ENCODE results near the gene CTXND1.
"Not testable (repeated sequence)": the region's sequence is repeated elsewhere in the genome, so short reads cannot be mapped to it uniquely, and the experiment has no call there.

The CTXND1 gene

DNA sequence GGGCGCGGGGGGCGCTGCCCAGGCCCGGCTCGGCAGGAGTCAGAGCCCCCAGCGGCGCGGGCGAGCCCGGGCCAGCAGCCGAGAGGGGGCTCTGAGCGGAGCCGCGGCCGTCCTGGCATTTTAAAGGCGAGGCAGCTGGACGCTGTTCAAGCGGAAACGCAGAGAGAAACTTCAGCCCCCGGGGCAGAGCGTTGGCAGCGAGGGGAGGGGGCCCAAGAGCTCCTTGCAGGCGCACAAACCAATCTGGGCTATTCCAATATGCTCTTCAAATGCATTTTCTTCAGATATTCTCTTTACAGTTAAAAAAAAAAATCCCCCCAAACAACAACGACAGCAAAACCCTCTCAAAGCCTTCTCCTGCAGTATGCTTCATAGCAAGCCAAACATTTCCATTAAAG, at the start of gene CTXND1:
Gene CTXND1 (minus strand): TSS at position 93 of the 398 bp plus-strand sequence. CDS start 50,264 bp downstream, outside the sequence.
- no peak for DNase-seq

GRCh38 chr15:80301472-80301871, 49.5 kb upstream of the CTXND1 start:
- no peak for DNase-seq

DNA sequence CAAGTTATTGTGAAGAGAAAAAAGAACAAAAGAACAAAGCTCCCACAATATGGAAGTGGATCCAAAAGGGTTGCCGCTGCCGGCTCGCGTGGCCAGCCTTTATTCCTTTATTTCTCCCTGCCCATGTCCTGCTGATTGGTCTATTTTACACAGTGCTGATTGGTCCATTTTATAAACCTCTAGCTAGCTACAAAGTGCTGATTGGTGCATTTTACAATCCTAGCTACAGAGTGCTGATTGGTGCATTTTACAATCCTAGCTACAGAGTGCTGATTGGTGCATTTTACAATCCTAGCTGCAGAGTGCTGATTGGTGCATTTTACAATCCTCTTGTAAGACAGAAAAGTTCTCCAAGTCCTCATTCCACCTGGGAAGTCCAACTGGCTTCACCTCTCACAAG, 43.8 kb upstream of the CTXND1 start:
- not testable (repeated sequence) for DNase-seq

DNA sequence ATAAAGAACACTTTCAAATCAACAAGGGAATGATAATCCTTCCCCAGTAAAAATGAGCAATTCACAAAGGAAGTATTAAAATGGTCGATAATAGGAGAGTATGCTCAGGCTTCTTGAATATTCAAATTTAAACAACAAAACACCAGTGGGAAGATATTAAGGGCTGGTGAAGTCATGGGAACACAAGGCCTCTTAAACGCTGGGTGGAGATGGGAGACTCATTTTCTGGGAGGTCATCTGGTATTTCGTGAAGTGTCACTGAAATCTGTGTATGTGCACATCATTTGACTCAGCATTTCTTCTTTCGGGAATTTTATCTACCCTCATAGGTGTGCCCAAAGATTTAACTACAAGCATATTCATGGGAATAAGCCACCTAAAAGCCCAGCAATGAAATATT, 40.1 kb upstream of the CTXND1 start:
- DNase-seq: no peak

GRCh38 chr15:80290891-80291290, 38.9 kb upstream of the CTXND1 start:
- DNase-seq: not testable (repeated sequence)

- peak in 1 of 14 donors; percentile 31 for DNase-seq
These were observed 37.8 kb upstream of the CTXND1 start for GRCh38 chr15:80289528-80290495.

- no peak for DNase-seq
These were observed 36.1 kb upstream of the CTXND1 start for GRCh38 chr15:80288131-80288530.

- no peak for DNase-seq
These were observed 34.0 kb upstream of the CTXND1 start for GRCh38 chr15:80286055-80286454.

- no peak for DNase-seq
These were observed 33.4 kb upstream of the CTXND1 start for GRCh38 chr15:80285379-80285778.

DNA sequence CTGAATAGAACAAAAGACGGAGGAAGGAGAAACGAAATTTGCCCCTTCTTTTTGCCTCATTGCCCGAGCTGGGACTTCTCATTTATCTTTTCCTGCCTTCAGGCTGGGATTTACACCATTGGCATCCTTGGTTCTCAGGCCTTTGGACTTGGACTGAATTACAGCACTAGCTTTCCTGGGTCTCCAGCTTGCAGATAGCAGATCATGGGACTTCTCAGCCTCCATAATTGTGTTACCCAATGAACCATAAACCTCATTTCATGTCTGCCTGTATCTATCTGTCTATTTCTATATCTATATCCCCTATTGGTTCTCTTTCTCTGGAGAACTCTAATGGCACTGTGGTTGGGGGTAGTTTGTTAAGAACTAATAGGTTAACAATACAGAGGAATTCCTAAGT, 31.5 kb upstream of the CTXND1 start:
- no peak for DNase-seq

DNA sequence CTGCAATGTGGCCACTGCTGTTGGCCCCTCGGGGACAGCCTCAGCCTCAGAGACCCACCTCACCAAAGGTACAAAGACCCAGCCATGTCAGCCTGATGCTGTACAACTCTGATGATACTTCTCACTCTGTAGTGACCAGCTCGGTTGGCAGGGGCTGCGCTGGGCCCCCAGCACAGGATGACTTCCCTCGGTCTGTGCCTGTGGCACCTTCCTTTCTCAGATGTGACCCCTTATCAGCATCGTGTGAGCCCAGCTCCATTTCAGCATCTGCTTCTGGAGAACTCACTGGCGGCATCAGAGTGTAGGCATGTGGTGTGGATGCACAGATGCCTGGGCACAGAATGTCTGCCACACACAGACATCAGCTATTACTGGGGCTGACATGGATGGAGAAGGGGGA, 25.1 kb upstream of the CTXND1 start:
- DNase-seq: no peak

DNA sequence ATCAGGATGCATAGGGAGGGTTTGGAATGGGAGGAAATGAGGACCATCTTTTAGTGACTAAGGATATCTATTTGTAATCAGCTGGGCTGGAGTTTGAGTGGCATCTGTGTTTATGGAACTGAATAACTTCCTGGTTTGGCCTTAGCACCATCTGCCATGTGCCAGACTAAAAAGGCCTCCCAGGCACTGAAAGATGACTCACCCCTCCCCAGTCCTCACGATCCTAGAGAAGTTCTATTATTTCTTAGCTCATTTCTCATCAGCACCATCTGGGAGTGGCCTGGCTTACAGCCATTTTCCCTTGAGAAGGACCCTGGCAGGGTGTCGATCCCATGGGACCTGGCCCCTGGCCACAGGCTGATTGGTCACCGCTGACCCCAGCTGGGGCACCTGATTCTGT, 23.9 kb upstream of the CTXND1 start:
- no peak for DNase-seq

DNA sequence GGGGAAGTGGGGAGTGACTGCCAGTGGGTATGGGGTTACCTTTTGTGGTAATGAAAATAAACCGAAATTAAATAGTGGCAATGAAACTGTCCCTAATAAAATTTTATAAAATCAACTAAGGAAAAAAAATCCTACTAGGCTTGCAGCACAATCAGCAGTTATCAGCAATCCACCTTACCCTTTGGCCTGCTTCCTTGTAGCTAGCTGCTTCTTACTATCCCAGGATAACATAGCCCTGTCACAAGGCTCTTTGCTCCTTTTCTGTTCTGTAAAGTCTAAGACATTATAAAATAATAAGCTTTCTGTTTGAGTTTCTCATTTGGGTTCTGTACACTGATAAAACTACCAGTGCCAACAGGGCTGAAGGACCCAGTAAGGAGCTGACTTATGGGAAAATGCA, 23.0 kb upstream of the CTXND1 start:
- no peak for DNase-seq

- DNase-seq: no peak
These were observed 22.5 kb upstream of the CTXND1 start for GRCh38 chr15:80274554-80274953.

GRCh38 chr15:80272987-80273386, 21.0 kb upstream of the CTXND1 start:
- DNase-seq: no peak

- DNase-seq: no peak
These were observed 18.5 kb upstream of the CTXND1 start for GRCh38 chr15:80270472-80270871.

- no peak for DNase-seq
These were observed 16.1 kb upstream of the CTXND1 start for GRCh38 chr15:80268101-80268500.

- no peak for DNase-seq
These were observed 15.6 kb upstream of the CTXND1 start for GRCh38 chr15:80267658-80268057.

GRCh38 chr15:80266745-80267144, 14.7 kb upstream of the CTXND1 start:
- no peak for DNase-seq

DNA sequence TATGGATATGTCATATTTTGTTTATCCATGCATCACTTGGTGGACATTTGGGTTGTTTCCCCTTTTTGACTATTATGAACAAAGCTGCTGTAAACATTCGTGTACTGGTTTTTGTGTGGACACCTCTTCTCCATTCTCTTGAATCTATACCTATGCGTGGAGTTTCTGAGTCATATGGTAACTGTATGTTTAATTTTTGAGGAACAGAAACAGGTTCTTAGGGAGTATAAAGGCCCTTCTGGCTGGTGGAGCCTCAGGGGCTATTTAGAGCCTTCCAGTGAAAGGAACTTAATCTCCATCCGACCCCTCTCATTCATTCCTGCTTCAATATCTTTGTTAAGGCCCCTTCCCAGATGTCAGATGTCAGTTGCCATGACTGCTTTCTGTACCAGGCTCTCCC, 14.1 kb upstream of the CTXND1 start:
- no peak for DNase-seq

DNA sequence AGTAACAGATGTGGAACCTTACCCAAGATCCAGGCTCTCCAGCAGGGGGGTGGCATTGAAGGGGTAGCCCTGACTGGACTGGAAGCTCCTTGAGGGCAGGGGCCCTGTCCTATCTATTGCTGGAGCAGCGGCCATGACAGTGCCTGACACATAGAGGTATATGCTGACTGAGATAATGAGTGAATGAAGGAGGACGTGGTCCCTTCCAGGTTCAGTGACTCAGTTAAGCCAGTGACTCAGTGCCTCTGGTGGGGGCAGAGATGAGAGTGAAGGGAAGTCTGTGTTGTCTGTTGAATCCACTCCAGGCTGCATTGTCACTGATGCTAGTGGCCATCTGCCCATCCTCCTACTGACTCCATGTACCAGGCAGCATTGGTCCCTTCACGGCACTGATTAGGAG, 13.0 kb upstream of the CTXND1 start:
- DNase-seq: no peak

DNA sequence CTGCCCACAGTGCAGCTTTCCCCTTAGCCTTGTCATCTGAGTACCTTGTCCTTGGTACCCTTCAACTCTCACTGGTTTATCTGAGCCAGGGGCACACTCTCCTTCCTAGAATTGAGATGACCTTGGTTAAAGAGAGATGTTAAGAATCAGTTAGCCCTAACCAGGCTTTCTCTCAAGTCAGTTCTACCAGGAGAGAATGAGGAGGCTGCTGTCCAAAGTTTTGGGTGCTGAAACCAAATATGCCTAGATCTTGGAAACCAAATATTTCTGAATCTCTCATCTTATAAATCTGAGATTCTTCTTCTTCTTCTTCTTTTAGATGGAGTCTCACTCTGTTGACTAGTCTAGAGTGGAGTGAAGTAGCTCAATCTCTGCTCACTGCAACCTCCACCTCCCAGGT, 12.0 kb upstream of the CTXND1 start:
- no peak for DNase-seq

DNA sequence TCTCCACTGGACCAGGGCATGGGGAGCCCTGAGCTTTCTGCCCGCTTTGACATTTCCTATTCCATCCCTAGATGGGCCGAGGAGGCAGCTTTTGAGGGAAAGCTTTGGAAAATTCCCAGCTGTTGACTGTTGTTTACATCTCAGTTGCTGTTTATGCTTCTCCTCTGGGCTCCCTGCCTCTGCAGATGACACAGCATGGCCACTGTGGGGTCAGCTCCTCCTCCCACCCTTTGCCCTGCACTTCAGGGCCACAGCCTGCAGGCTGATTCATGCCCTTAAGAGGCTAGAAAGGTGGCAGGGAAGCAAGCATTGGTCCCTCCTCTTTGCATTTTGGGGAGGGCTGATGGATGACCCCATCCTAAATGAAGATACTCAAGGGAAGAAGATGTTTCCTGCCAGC, 8.5 kb upstream of the CTXND1 start:
- DNase-seq: no peak

DNA sequence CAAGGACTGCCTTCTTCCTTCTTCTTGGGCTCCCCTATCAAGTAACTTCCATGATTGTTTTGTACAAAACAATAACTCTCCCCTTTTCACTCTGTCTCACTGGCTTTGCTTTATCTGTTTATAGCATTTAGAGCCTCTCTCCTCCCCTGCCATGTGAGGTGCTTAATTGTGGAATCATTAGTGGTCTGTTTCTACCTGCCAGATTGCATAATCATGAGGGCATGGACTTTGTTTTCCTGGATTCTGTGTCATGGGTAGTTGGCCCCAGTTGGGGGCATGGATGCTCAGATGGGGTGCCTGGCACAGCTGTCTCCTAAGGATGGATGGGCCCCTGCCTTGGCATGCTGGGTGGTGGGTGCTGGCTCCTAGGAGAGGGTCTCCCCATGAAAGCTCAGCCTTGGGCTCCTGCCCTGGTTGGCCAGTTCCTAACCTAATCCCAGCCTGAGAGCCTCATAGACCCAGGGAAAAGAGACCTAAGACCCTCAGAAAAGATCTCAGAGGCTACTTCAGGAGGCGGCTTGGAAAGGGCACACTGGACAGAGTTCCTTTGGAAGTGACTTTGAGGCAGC, 8.0 kb upstream of the CTXND1 start:
- no peak for DNase-seq

Measured in C1 segment of cervical spinal cord (tissue), 14 donors.